Measurements from ENCODE around the gene SGCA. TPM values are rescaled to one million over a fixed set of nuclear protein-coding genes. Genes with fewer than 3 reads are reported as not detected.
A peak's percentile ranks its signal among the peaks of the same experiment; 100 is the strongest.

The SGCA gene
- polyA plus RNA-seq, 1 experiment: 0.21 TPM

DNA sequence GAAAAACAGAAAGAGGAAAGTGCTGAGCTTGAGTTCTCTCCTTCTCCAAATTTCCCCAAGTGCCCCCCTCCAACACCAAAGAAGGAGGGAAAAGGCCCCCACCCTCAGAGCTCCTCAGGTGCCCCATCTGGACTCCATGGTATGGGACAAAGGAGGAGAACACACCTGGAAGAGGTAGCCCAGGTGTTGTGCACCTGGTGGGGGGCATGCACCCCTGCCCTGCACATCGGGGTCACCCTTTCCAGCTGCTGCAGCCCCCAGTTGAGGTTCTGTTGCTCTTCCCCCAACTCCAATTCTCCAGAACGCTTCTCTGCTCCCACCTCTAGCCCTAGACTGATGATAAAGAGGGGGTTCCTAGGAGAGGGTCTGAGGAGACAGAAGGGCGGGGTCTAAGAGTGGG is 38.6 kb downstream of the SGCA start:
- Histone ChIP-seq H3K4me3 (ENCODE audit: low read depth, low read length) (peak overlapping the region; percentile 33), H3K27me3 (ENCODE audit: control insufficient read depth, insufficient read depth, low read length) (no peaks in the 10 kb centered on the region), H3K9me3 (ENCODE audit: control insufficient read depth, insufficient read depth, low read length) (no peaks in the 10 kb centered on the region; the same call in 1 of the 2 replicates), H3K27ac (ENCODE audit: low read depth, low read length) (peak overlapping the region; percentile 98)
- TF ChIP-seq, protein P1, sequence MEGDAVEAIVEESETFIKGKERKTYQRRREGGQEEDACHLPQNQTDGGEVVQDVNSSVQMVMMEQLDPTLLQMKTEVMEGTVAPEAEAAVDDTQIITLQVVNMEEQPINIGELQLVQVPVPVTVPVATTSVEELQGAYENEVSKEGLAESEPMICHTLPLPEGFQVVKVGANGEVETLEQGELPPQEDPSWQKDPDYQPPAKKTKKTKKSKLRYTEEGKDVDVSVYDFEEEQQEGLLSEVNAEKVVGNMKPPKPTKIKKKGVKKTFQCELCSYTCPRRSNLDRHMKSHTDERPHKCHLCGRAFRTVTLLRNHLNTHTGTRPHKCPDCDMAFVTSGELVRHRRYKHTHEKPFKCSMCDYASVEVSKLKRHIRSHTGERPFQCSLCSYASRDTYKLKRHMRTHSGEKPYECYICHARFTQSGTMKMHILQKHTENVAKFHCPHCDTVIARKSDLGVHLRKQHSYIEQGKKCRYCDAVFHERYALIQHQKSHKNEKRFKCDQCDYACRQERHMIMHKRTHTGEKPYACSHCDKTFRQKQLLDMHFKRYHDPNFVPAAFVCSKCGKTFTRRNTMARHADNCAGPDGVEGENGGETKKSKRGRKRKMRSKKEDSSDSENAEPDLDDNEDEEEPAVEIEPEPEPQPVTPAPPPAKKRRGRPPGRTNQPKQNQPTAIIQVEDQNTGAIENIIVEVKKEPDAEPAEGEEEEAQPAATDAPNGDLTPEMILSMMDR (IDR thresholded peaks at IDR 0.05; ENCODE audit: low read depth, low read length): no peak
- DNase-seq (ENCODE audit: low read depth, low spot score): no peak
- CTCF ChIA-PET: interaction anchor here (0.7 to 1.3 kb wide), 5 partner anchors 42 to 111 kb away, joined by 3 to 4 read pairs (median 4); no protein-coding TSS in a partner anchor
- POLR2A ChIA-PET: interaction anchor here (0.6 to 14.8 kb wide), 13 partner anchors 10 to 193 kb away, joined by 3 to 726 read pairs (median 8); partner anchors contain the start of genes LRRC59 and TMEM92

DNA sequence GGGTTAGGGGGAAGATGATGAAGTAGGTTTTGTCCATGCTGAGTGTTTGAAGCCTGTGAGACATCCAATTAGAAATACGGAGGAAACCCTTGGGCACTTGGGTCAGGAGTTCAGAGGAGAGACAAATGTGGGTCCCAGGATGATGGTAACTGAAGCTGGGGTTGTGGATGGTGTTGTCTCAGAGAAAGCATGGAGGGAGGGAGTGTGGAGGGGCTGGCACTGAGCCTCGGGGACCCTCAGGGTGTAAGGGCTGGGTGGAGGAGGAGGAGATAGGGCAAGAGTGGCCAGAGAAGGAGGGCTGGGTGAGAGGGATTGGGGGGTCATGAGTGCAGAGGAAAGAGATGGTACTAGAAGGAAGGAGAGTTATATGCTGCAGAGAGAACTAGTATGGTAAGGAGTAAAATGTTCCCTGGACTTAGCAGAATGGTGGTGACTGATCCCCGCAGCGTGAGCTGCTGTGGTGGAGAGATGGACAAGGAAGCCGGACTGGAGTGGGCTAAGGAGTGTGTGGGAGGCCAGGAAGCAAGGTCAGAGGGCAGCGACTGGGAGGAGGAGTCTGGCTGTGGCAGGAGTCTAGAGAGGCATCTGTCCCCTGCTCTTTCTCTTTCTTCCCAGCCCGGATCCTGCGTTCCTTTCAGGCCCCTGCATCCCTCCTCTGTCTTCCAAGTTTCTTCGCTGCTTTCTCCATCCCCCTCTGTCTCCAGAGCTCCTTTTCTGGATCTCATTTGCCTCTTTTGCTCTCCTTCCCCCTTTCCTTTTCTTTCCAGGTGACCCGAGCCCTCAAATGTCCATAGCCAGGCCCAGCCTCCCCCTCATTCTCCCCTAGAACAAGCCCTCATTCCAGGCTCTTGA is 39.5 kb downstream of the SGCA start:
- no peaks in the 10 kb centered on the region for H3K27me3 ChIP-seq (ENCODE audit: control insufficient read depth, insufficient read depth, low read length)
- ChIA-PET POLR2A (interaction anchor here (0.6 to 14.8 kb wide), 8 partner anchors 8 to 65 kb away, joined by 3 to 726 read pairs (median 4); partner anchors contain the start of gene TMEM92), CTCF (interaction anchor here (1.1 to 1.3 kb wide), 4 partner anchors 36 to 65 kb away, joined by 3 to 4 read pairs (median 4); no protein-coding TSS in a partner anchor)
- DNase-seq (ENCODE audit: low read depth, low spot score): no peak
- H3K4me3 ChIP-seq (ENCODE audit: low read depth, low read length): peak overlapping the region; percentile 25; the same call in 1 of the 2 replicates
- H3K9me3 ChIP-seq (ENCODE audit: control insufficient read depth, insufficient read depth, low read length): no peaks in the 10 kb centered on the region; the same call in 1 of the 2 replicates
- H3K27ac ChIP-seq (ENCODE audit: low read depth, low read length): peak overlapping the region; percentile 98
- TF ChIP-seq, protein P1 (IDR thresholded peaks at IDR 0.05; ENCODE audit: low read depth, low read length): no peak

DNA sequence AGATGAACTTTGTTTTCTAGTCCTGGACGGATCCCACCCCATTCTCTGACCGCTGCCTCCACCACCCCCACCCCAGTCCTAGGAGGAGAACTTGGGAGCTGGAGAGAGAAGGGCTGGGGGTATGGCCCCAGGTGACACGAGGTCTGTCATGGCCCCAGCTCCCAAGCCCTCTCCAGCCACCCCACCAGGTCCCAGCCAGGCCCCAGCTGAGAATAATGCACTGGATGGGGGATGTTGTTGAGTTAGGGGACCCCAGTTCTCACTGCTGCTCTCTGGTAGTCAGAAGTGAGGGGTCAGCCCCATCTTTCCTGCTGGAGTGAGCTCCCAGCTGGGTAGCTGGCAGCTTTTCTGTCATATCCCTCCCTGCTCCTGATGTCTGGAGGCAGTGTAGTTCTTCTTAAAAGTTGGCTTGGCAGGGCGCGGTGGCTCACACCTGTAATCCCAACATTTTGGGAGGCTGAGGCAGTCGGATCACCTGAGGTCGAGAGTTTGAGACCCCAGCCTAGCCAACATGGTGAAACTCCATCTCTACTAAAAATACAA is 40.2 kb downstream of the SGCA start:
- no peak overlapping the region for H3K4me3 ChIP-seq (ENCODE audit: low read depth, low read length)

DNA sequence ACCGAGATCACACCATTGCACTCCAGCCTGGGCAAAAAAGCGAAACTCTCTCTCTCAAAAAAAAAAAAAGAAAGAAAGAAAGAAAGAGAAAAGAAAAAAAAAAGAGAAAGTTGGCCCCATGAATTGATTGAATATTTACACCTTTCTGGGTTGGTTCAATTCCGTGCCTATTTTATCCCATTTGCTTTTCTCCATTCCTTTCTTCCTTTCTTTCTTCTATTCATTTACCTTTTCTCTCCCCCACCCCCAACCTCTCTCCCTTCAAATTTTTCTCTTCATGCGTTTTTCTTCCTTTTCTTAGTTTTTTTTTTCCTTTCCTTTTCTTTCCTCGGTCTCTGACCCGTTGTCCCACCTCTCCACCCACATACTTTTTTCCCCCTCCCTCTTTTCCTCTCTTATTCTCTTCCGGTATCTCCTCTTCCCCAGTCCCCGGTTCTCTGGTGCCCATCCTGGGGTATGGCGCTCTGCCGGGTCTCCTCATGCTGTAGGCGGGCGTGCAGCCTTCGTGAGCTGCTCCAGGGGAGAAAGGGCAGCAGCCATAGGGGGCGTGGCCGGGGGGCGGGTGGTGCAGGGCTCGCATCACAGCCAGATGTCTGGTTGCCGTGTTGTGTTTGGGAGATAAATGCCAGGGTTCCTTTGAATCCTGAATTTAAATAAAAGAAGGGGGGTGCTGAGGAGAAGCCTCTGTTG is 40.9 kb downstream of the SGCA start:
- no peaks in the 10 kb centered on the region for H3K9me3 ChIP-seq (ENCODE audit: control insufficient read depth, insufficient read depth, low read length)
- ChIA-PET POLR2A (interaction anchor here (0.9 to 14.8 kb wide), 8 partner anchors 9 to 63 kb away, joined by 3 to 726 read pairs (median 8); partner anchors contain the start of gene TMEM92), CTCF (no interaction called here)
- peak overlapping the region; percentile 65 for H3K27ac ChIP-seq (ENCODE audit: low read depth, low read length)
- no peak for DNase-seq (ENCODE audit: low read depth, low spot score)
- TF ChIP-seq, protein P1 (IDR thresholded peaks at IDR 0.05; ENCODE audit: low read depth, low read length): no peak
- H3K4me3 ChIP-seq (ENCODE audit: low read depth, low read length): peak overlapping the region; percentile 41
- no peaks in the 10 kb centered on the region for H3K27me3 ChIP-seq (ENCODE audit: control insufficient read depth, insufficient read depth, low read length)

More for the DNA sequence above, 40.2 kb downstream of the SGCA start:
- CTCF ChIA-PET: interaction anchor here (1.1 to 1.3 kb wide), 2 partner anchors 37 to 65 kb away, joined by 3 read pairs; no protein-coding TSS in a partner anchor
- TF ChIP-seq, protein P1 (IDR thresholded peaks at IDR 0.05; ENCODE audit: low read depth, low read length): no peak
- no peak for DNase-seq (ENCODE audit: low read depth, low spot score)
- POLR2A ChIA-PET: interaction anchor here (0.6 to 14.8 kb wide), 8 partner anchors 9 to 65 kb away, joined by 3 to 726 read pairs (median 6); partner anchors contain the start of gene TMEM92
- no peaks in the 10 kb centered on the region for H3K27me3 ChIP-seq (ENCODE audit: control insufficient read depth, insufficient read depth, low read length)
- H3K9me3 ChIP-seq (ENCODE audit: control insufficient read depth, insufficient read depth, low read length): no peaks in the 10 kb centered on the region; the same call in 1 of the 2 replicates
- H3K27ac ChIP-seq (ENCODE audit: low read depth, low read length): peak overlapping the region; percentile 98
